GM12878 (cell line): ENCODE results near the gene ATP6V1C2. TPM values are rescaled to one million over a fixed set of nuclear protein-coding genes. Genes with fewer than 3 reads are reported as not detected.

Source experiments
- ATAC-seq: fragments of 200-7000 bp; cut with Tn5 transposase; 3 replicates; pipeline ENCODE4 v1.9.1; 2020; ENCODE audit warnings: mild to moderate bottlenecking, moderate library complexity
- BruUV-seq: library from RNA; stranded (reverse); fragments of 400-500 nt; replicated peaks from 2 replicates; lab custom pipeline; 2021; lab: Mats Ljungman, UMichigan
- CTCF ChIA-PET: fragments of 300-600 bp; sonication (Branson Sonifier 250); formaldehyde crosslinking; extraction: SDS; loops from one replicate; lab custom pipeline; 2021; ENCODE audit warnings: inconsistent platforms; lab: Yijun Ruan, JAX
- POLR2A ChIA-PET: fragments of 350-600 bp; formaldehyde crosslinking; extraction: SDS; loops from one replicate; lab custom pipeline; 2021; ENCODE audit warnings: inconsistent platforms; lab: Charles Lee
- RAD21 ChIA-PET: fragments of 300-600 bp; sonication (Branson Sonifier 250); formaldehyde crosslinking; loops from one replicate; lab custom pipeline; 2023; ENCODE audit warnings: antibody characterized with exemption; ENCODE audit not compliant: unreplicated experiment; lab: Charles Lee
- SMC1A ChIA-PET: fragments of 300-600 bp; sonication (Branson Sonifier 250); formaldehyde crosslinking; loops from one replicate; lab custom pipeline; 2023; ENCODE audit not compliant: unreplicated experiment, uncharacterized antibody; lab: Charles Lee
- DNase-seq: peaks from one replicate; pipeline ENCODE4 v3.0.0-alpha.2; 2011; ENCODE audit warnings: low read depth, low spot score
- FAIRE-seq: peaks from 3 replicates; lab custom pipeline; 2011; peaks lifted over from hg19 to GRCh38; lab: Jason Lieb, UNC
- H2AFZ ChIP-seq: 2 replicates; pipeline ENCODE4 v1.6.0; 2011; ENCODE audit warnings: low read depth, low read length, control low read depth; ENCODE audit not compliant: control insufficient read depth
- H3K27ac ChIP-seq: 2 replicates; pipeline ENCODE4 v1.5.1; 2011; ENCODE audit warnings: control low read depth; ENCODE audit not compliant: control insufficient read depth, insufficient read depth
- H3K27me3 ChIP-seq, 2 experiments: replicated peaks in 1 of 2; 2 replicates each; pipeline versions ENCODE4 v1.6.0 to v1.6.1; 2011; ENCODE audit warnings: low read length in 1 of 2; ENCODE audit not compliant: control insufficient read depth in 2 of 2, insufficient read depth in 2 of 2
- H3K36me3 ChIP-seq, 2 experiments: 2 replicates each; pipeline ENCODE4 v1.5.1; 2011; ENCODE audit warnings: low read length in 1 of 2; ENCODE audit not compliant: control insufficient read depth in 2 of 2, insufficient read depth in 2 of 2
- H3K4me1 ChIP-seq: 2 replicates; pipeline ENCODE4 v1.6.1; 2011; ENCODE audit warnings: mild to moderate bottlenecking, low read length, moderate library complexity, mixed read lengths; ENCODE audit not compliant: control insufficient read depth, insufficient read depth
- H3K4me2 ChIP-seq: 2 replicates; pipeline ENCODE4 v1.6.0; 2011; ENCODE audit warnings: control low read depth; ENCODE audit not compliant: control insufficient read depth, insufficient read depth
- H3K4me3 ChIP-seq: fragments of 200-600 bp; sonication (generic); 2 replicates; pipeline ENCODE4 v1.5.1; 2016
- H3K79me2 ChIP-seq: 2 replicates; pipeline ENCODE4 v1.6.0; 2011; ENCODE audit warnings: low read length; ENCODE audit not compliant: control insufficient read depth, insufficient read depth
- H3K9ac ChIP-seq: 2 replicates; pipeline ENCODE4 v1.8.0; 2011; ENCODE audit warnings: low read length, control low read depth, mixed read lengths; ENCODE audit not compliant: control insufficient read depth, insufficient read depth
- H3K9me3 ChIP-seq: replicated peaks from 3 replicates; pipeline ENCODE4 v1.5.1; 2011; ENCODE audit warnings: mild to moderate bottlenecking, low read length; ENCODE audit not compliant: control insufficient read depth, insufficient read depth
- H4K20me1 ChIP-seq: 2 replicates; pipeline ENCODE4 v1.6.0; 2011; ENCODE audit not compliant: control insufficient read depth, insufficient read depth
- BCL3 ChIP-seq: IDR thresholded peaks from 2 replicates; pipeline ENCODE4 v1.6.1; 2011; ENCODE audit warnings: borderline replicate concordance, low read depth, mild to moderate bottlenecking, moderate library complexity, low read length; ENCODE audit not compliant: insufficient read depth, poor library complexity, severe bottlenecking
- CBFB ChIP-seq: IDR thresholded peaks from 2 replicates; pipeline ENCODE4 v1.6.1; 2016; ENCODE audit warnings: antibody characterized with exemption, low read depth
- CEBPB ChIP-seq, 2 experiments: fragments of 150-350 bp in 1 of 2; IDR thresholded peaks; 2 replicates each; pipeline ENCODE4 v1.6.1; 2012 to 2014; ENCODE audit warnings: low read depth in 2 of 2, low read length in 2 of 2, borderline replicate concordance in 1 of 2, inconsistent platforms in 1 of 2
- E2F4 ChIP-seq: IDR thresholded peaks from 2 replicates; pipeline ENCODE4 v1.6.1; 2012; ENCODE audit warnings: low read depth, low read length, improper control_type of control experiment
- EGR1 ChIP-seq, 2 experiments: IDR thresholded peaks; 1 replicate in 1 of 2; 2 replicates in 1 of 2; pipeline ENCODE4 v1.6.1; 2011 to 2012; ENCODE audit warnings: low read depth in 2 of 2, low read length in 2 of 2, borderline replicate concordance in 1 of 2, mild to moderate bottlenecking in 1 of 2, moderate library complexity in 1 of 2
- FOXM1 ChIP-seq: IDR thresholded peaks from 2 replicates; pipeline ENCODE4 v1.6.1; 2012; ENCODE audit warnings: low read depth, mild to moderate bottlenecking, inconsistent platforms, low read length, moderate library complexity
- LARP7 ChIP-seq: fragments of 450-650 bp; IDR thresholded peaks from 2 replicates; pipeline ENCODE4 v1.6.1; 2017; ENCODE audit warnings: mild to moderate bottlenecking
- MEF2A ChIP-seq: IDR thresholded peaks from 2 replicates; pipeline ENCODE4 v1.6.1; 2011; ENCODE audit warnings: low read depth, mild to moderate bottlenecking, low read length, moderate library complexity; ENCODE audit not compliant: insufficient read depth
- SP1 ChIP-seq: IDR thresholded peaks from one replicate; pipeline ENCODE4 v1.6.1; 2011; ENCODE audit warnings: low read depth, low read length
- SPI1 ChIP-seq: IDR thresholded peaks from 2 replicates; pipeline ENCODE4 v1.6.1; 2011; ENCODE audit warnings: low read depth, mild to moderate bottlenecking, low read length, moderate library complexity, borderline replicate concordance; ENCODE audit not compliant: insufficient read depth
- SUPT20H ChIP-seq: IDR thresholded peaks from 2 replicates; pipeline ENCODE4 v1.6.1; 2011; ENCODE audit warnings: low read depth, mild to moderate bottlenecking, low read length, moderate library complexity, borderline replicate concordance; ENCODE audit not compliant: control insufficient read depth
- USF2 ChIP-seq: IDR thresholded peaks from 2 replicates; pipeline ENCODE4 v1.6.1; 2011; ENCODE audit warnings: low read depth, low read length, improper control_type of control experiment, borderline replicate concordance
- WGBS: methylation state at CpG from one replicate; pipeline ENCODE4 v1.1.6; 2016; ENCODE audit warnings: low lambda C conversion rate; ENCODE audit not compliant: insufficient replicate concordance, insufficient coverage; ENCODE audit errors: missing lambda C conversion rate; 5-methylcytosine and 5-hydroxymethylcytosine counted together
- in situ Hi-C: fragments of 300-500 bp; cut with MboI; formaldehyde crosslinking; loops from 9 replicates; pipeline ENCODE4 v1.14.3; 2018; ENCODE audit warnings: mixed read lengths
- intact Hi-C: fragments of 100-400 bp; cut with micrococcal nuclease; formaldehyde crosslinking; loops from one replicate; pipeline ENCODE4 v1.14.2; 2022; ENCODE audit not compliant: unreplicated experiment
- polyA plus RNA-seq, 11 experiments: library from polyadenylated mRNA; depleted of rRNA in 4 of 11; unstranded in 6 of 11; stranded (reverse) in 5 of 11; fragments of >200 nt; fragmentation: Nextera tagmentation in 4 of 11; fragmentation: Illumina TruSeq in 1 of 11; extraction: Ambion mirVana in 4 of 11; extraction: Trizol in 1 of 11; gene quantifications; 1 replicate in 1 of 11; 2 replicates in 10 of 11; pipeline versions ENCODE4 v1.2.1 to v1.2.3, GENCODE V29; 2011 to 2016; ENCODE audit warnings: inconsistent platforms in 2 of 11, missing spikeins in 2 of 11, low read depth in 1 of 11
- total RNA-seq, 4 experiments: library from RNA; depleted of rRNA in 3 of 4; stranded (reverse); fragments of >200 nt in 3 of 4; fragmentation: Illumina TruSeq in 1 of 4; extraction: Trizol in 1 of 4; gene quantifications; 2 replicates each; pipeline versions ENCODE4 v1.2.1 to v1.2.3, GENCODE V29; 2013 to 2021
- TF ChIP-seq, protein P1 (sequence below): fragments of 150-350 bp; IDR thresholded peaks from 2 replicates; pipeline ENCODE4 v1.6.1; 2016; ENCODE audit warnings: low read depth, low read length

Gene ATP6V1C2
- total and polyA plus RNA-seq, 10 of the 15 experiments (the other 5 are each of a cell fraction or from before 2014, with no cell fraction given) = 0.04 to 1.5 (median 0.24) TPM; not detected in 1

- TF ChIP-seq, protein P1, sequence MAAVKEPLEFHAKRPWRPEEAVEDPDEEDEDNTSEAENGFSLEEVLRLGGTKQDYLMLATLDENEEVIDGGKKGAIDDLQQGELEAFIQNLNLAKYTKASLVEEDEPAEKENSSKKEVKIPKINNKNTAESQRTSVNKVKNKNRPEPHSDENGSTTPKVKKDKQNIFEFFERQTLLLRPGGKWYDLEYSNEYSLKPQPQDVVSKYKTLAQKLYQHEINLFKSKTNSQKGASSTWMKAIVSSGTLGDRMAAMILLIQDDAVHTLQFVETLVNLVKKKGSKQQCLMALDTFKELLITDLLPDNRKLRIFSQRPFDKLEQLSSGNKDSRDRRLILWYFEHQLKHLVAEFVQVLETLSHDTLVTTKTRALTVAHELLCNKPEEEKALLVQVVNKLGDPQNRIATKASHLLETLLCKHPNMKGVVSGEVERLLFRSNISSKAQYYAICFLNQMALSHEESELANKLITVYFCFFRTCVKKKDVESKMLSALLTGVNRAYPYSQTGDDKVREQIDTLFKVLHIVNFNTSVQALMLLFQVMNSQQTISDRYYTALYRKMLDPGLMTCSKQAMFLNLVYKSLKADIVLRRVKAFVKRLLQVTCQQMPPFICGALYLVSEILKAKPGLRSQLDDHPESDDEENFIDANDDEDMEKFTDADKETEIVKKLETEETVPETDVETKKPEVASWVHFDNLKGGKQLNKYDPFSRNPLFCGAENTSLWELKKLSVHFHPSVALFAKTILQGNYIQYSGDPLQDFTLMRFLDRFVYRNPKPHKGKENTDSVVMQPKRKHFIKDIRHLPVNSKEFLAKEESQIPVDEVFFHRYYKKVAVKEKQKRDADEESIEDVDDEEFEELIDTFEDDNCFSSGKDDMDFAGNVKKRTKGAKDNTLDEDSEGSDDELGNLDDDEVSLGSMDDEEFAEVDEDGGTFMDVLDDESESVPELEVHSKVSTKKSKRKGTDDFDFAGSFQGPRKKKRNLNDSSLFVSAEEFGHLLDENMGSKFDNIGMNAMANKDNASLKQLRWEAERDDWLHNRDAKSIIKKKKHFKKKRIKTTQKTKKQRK = no peak
- TF ChIP-seq SPI1 = no peak
- no peak for TF ChIP-seq CBFB
- no peak for TF ChIP-seq MEF2A
- TF ChIP-seq, all 136 proteins: peak for 0
Measured at GRCh38 chr2:10700078-10700803, 21.2 kb upstream of the ATP6V1C2 start (continued).

GRCh38 chr2:10704034-10704594 lies 17.3 kb upstream of the ATP6V1C2 start:
- no peak for ATAC-seq
- Histone ChIP-seq H3K79me2 (no peaks in the 10 kb centered on the region), H3K4me3 (no peak overlapping the region), H2AFZ (no peak overlapping the region), H3K27ac (no peak overlapping the region), H4K20me1 (no peaks in the 10 kb centered on the region), H3K9me3 (no peaks in the 10 kb centered on the region), H3K27me3 (no peaks in the 10 kb centered on the region; a peak in 3 of 4 replicates), H3K4me1 (peaks cover 7% of the 10 kb centered on the region), H3K9ac (no peak overlapping the region), H3K4me2 (no peak overlapping the region), H3K36me3 (no peaks in the 10 kb centered on the region)
- FAIRE-seq = no peak
- in situ Hi-C loops = no loop called here
- POLR2A ChIA-PET = interaction anchor here (0.6 kb wide), 1 partner anchor 88 kb away, joined by 3 read pairs; no protein-coding TSS in a partner anchor
- DNase-seq = no peak
- CTCF ChIA-PET = no interaction called here
- intact Hi-C loops = no loop called here
- RAD21 ChIA-PET = no interaction called here
- WGBS = 70% methylated on average over 9 of the region's 9 CpGs
- SMC1A ChIA-PET = interaction anchor here (1.2 kb wide), 1 partner anchor 19 kb away, joined by 3 read pairs; no protein-coding TSS in a partner anchor
- BruUV-seq = no TSS peak
- TF ChIP-seq CEBPB (IDR thresholded peaks at IDR 0.05; ENCODE audit: borderline replicate concordance in 1 of 2, low read depth in 2 of 2, low read length in 2 of 2) = no peak
- TF ChIP-seq FOXM1 = no peak
- no peak for TF ChIP-seq EGR1 (IDR thresholded peaks at IDR 0.05; ENCODE audit: borderline replicate concordance in 1 of 2, low read depth in 2 of 2, low read length in 2 of 2)
- no peak for TF ChIP-seq LARP7
- TF ChIP-seq BCL3 = no peak
- TF ChIP-seq USF2 = no peak
- TF ChIP-seq E2F4 = no peak
- no peak for TF ChIP-seq SUPT20H
- no peak for TF ChIP-seq SP1
